CMK (cell line): Measurements from ENCODE around the gene RAB10.
"Not testable (repeated sequence)": the region's sequence is repeated elsewhere in the genome, so short reads cannot be mapped to it uniquely, and the experiment has no call there.

Experiments
- DNase-seq: peaks from one replicate; pipeline ENCODE4 v3.0.0-alpha.2; 2010; ENCODE audit warnings: low read depth

Gene RAB10

DNA sequence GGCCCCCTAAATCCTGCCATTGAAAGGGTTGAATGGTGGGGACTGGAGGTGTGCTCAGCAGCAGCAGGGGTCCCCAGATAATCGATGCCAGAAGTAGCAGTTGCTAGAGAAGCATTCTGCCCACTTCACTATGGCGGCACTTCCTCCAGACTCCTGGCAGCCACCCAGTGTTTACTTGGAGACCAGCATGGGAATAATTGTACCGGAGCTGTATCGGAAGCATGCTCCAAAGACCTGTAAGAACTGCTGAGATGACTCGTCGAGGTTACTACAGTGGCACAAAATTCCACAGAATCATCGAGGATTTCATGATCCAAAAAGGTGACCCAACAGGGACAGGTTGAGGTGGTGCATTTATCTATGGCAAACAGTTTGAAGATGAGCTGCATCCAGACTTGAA, 128.0 kb downstream of the RAB10 start:
- DNase-seq: no peak

DNA sequence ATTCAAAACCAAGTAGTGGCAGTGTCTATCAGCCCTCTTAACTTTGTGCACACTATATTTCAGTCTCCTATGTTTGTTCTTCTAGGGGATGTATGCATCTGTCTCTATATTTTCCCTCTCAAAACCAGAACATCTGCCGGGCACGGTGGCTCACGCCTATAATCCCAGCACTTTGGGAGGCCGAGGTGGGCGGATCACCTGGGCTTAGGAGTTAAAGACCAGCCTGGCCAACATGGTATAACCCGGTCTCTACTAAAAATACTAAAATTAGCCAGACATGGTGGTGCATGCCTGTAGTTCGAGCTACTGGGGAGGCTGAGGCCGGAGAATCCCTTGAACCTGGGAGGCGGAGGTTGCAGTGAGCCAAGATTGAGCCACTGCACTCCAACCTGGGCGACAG, 129.1 kb downstream of the RAB10 start:
- DNase-seq: no peak

DNA sequence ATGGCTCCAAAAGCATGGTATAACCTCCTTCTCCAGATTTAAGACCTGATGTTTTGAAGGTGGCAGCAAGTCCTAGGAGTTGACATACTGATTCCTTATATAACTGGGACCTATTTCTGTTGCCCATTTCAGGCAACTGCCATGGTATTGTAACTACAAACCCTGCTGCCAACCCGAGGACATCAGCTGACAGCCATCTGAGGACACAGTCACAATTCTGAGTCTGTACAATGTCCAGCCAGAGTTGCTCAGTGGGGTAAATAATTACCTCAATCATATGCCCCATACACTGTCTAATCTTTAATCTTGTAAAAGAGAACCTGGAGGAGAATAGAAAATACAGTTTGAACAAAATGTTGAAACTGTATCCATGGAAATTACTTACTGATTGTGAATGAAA, 130.3 kb downstream of the RAB10 start:
- DNase-seq: no peak

DNA sequence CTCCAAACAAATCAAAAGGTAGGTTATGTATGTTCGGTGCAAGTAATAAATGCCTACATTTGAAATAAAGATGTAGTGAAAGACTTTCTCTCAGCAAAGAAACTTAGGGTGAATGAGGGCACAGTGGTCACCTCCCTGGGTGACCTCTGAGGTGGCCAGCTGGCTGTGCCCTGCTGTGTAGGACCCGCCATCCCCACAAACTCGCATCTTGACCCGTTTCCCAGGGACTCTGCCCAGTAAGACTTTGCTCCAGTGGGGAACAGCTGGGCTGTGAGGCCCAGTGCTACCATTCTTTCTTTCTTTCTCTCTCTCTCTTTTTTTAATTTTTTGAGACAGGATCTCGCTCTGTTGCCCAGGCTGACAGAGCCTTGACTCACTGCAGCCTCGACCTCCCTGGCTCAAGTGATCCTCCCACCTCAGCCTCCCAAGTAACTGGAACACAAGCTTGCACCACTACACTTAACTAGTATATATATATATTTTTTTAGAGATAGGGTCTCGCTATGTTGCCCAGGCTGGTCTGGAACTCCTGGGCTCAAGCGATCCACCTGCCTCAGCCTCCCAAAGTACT, 130.8 kb downstream of the RAB10 start:
- DNase-seq: no peak

DNA sequence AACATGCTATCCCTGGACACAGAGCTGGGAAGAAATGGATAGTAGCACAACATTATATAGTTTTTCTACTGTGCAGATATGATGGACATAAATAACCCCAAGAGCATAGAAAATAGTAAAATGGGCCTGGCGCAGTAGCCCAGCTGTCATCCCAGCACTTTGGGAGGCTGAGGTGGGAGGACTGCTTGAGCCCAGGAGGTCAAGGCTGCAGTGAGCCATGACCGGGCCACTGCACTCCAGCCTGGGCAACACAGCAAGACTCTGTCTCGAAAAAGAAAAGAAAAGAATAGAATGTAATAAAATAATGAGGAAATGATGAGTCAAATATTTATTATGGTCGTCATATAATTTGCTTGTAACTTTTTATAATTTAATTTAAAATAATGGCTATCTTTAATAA, 131.5 kb downstream of the RAB10 start:
- no peak for DNase-seq

DNA sequence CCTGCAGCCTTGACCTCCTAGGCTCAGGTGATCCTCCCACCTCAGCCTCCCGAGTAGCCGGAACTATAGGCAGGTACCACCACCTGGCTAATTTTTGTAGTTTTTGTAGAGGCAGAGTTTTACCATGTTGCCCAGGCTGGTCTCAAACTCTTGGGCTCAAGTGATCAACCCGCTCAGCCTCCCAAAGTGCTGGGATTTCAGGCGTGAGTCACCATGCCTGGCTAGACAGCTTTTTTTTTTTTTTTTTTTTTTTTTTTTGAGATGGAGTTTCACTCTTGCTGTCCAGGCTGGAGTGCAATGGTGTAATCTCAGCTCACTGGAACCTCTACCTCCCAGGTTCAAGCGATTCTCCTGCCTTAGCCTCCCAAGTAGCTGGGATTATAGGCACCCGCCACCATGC, 132.7 kb downstream of the RAB10 start:
- not testable (repeated sequence) for DNase-seq

DNA sequence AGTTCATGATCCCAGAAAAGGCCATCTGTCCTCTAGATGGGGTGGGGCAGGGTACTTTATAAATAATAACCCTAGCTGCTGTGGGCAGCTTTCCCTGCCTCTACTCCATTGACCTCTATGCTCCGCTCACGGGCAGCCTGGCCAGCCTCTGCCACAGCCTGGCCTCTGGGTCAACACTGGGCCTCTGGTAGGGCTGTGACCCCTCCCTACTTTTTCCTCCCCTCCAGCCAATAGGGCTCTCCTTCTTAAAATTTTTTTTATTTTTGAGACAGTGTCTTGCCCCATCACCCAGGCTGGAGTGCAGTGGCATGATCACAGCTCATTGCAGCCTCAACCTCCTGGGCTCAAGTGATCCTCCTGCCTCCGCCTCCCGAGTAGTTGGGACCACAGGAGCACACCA, 134.9 kb downstream of the RAB10 start:
- no peak for DNase-seq

DNA sequence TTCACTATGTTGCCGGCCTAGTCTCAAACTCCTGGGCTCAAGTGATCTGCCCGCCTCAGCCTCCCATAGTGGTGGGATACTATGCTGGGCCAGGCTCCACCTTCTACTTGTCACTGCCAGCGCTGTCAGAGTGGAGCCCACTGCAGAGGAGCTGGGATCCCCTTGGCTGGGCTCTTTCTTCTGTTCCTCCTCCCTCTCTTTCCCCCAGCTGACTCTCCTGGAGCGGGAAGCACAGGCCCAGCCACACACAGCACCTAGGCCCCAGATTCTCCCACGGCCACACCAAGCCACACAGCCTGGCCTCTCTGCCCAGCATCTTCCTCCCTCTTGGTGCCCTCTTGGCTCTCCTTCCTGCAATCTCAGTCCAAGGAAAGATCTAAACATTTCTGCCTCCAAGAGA, 135.3 kb downstream of the RAB10 start:
- DNase-seq: no peak

DNA sequence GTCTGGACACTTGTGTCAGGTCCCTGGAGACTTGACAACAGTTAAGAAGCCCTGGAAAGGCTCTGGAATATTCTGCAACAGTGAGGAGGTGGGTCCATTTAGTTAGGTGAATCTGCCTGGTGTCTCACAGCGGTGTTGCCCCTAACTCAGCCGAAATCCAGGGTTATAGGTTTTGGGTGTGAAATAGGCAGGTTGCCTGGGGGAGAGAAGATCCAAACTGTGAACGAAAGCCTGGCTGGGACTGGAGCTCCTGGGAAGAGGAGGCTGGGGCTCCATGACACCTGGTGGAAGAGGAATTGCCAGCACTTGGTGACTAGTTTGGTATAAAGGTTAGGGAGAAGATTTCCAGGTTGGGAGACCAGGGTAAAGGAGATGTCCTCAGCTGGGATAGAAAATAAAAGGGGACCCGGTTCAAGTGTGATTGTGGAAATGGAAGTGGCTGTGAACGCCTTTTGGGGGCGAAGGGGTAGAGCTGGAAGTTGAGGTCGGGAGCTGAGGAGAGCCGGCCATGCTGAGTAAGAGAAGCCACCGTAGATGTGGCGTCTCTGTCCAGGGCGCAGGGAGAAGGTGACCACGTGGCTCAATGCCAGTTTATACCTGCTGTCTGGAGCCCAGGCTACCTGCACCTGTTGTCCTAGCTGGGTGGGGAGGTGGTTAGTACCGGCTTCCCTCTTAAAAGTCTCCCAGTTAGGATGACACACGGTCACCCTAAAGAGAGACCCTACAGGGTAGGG, 136.0 kb downstream of the RAB10 start:
- DNase-seq: no peak

DNA sequence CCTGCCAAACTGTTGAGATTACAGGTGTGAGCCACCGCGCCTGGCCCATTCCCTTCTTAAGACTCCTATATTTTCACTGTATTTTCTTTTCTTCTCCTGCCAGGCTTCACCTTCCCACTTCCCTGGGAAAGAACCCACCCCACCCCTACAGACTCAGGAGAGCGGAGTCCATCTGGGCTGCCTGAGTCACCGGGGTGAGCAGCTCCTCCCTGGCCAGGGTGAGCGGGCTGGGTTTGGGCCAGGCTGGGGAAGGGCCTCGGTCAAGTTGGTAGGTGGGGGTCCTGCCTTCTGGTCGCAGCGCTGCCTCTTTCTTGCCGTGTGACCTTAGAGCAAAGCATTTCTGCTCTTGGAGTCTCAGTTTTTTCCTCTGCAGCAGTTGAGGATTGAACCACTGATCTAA, 136.9 kb downstream of the RAB10 start:
- no peak for DNase-seq

DNA sequence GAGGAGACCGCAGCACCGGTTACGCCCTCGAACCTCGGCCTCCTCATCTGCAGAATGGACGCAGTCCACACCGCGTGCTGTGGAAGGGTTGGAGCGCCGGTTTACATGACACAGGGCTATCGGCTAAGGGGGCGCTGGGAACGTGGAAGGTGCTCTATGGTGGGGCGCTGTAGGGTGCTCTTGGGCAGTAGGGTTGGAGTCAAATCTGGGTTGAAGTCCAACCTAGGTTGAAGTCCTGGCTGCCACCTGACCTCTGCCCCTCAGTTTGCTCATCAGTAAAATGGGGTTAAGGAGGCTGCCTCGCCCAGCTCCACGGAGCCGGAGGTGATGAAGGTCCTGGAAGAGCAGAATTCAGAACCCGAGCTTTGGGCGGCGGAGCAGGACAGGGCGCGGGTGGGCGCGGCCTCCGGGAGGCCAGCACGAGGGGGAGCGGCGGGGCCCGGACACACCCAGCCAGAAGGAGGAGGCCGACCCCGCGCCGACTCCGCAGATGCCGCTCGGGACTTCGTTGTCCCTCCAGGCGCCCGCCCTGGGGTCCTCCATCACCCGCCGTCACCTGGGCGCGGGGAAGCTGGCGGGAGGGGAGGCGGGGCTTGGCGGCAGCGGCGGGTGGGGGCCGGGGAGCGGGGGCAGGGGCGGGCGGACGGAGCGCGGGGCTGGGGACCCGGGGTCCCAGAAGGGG, 138.4 kb downstream of the RAB10 start:
- no peak for DNase-seq

DNA sequence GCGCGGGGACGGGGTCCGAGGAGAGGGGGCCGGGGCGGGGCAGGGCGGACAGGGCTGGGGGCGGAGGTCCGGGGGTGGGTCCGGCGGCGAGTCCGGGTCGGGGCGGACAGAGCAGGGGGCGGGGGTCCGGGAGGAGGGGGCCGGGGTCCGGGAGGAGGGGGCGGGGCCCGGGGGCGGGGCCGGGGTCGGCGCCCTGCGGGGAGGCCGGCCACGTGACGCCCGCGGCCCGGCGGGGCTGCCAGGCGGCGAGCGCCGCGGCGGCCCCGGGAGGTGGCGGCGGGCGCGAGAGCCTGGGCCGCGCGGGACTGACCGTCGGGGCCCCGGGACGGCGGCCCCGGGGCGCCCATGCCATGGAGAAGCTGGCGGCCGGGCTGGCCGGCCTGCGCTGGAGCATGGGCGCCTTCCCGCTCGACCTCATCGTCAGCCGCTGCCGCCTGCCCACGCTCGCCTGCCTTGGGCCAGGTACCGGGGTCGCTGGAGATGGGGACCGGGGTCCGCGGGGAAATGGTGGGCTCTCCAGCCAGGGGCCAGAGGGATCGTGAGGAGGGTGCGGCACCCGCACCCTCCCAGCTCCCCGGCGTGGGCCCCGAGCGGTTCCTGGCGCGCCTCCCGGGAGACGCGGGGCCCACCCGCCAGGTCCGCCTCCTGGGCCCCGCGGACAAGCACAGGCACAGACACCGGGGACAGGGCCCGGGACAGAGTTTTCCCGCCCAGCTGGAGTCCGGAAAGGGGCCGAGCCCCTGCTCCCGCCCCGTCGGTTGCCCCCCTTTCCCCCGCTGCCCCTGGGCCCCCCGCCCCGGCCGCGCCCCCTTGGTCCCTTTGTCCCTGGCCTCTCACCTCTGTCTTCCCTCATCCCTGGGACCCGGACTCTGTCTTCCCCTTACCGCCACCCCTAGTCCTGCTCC, 139.2 kb downstream of the RAB10 start, which contains the start of gene GAREM2:
Gene GAREM2 (plus strand): TSS at position 218 of the 905 bp plus-strand sequence. CDS start 133 bp downstream, at position 351.
- no peak for DNase-seq

DNA sequence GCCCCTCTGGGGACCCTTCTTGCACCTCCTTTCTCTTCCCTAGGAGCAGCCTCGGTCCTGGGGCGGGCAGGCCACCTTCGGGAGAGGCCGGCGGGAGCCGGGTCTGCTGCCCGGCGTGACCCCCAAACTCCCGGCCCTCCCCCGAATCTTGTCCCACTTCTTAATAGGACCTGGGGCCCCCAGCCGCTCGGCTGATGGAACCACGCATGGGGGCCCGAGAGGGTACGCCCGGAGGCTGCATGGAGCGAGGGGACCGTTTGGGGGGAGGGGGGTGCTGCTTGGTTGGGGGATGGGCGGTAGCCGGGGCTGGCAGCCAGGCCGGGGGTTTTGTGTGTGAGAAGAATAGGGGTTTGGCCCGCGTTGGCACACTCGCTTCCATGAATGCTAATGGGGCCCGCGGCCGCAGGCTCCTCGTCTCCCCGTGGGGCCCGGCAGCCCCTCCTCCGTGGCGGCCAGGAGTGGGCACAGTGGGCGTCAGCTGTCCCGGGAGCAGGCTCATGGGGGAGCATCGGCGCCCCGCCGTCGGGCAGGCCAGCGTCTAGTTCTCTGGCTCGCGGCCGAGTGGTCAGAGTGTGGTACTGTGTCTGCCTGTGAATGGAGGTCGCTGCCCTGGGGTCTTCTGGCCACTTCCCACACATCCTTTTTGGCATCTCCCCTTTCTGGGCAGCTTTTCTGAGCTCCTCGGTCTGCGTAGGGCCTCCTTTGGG, 140.0 kb downstream of the RAB10 start:
- no peak for DNase-seq

DNA sequence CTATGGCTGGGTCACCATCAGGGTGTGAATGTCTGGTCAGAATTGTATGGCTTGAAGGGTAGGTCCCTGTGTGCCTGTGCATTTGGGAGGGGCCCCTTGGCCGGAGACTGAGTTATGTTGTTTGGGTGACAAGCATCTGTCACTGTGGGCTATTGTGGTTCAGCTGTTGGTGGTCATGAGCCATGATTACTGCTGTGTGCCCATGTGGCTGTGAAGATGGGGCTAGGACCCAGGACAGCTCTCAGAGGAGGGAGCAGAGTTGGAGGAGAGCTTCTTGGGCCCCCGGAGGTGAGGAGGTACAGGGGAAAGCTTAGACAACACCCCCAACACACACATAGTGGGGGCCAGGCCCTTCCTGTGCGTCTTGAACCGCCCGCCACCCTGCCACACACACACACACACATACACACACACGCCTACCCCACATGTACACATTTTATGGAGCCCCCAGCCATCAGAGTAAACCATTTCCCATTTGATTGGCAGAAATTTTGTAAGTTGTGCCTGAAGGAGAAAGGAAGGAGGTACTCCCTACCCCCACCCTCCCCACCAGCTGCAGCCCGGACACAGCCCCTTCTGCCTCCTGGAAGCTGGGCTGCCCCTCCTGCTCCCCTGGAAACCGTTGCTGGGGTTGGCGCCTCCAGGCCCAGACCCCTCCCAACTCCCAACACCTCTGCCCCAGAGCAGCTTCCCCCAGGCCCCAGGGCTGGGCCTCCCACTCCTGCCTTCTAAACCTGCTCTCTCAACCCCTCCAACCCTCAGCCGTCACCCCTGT, 141.0 kb downstream of the RAB10 start:
- DNase-seq: no peak

DNA sequence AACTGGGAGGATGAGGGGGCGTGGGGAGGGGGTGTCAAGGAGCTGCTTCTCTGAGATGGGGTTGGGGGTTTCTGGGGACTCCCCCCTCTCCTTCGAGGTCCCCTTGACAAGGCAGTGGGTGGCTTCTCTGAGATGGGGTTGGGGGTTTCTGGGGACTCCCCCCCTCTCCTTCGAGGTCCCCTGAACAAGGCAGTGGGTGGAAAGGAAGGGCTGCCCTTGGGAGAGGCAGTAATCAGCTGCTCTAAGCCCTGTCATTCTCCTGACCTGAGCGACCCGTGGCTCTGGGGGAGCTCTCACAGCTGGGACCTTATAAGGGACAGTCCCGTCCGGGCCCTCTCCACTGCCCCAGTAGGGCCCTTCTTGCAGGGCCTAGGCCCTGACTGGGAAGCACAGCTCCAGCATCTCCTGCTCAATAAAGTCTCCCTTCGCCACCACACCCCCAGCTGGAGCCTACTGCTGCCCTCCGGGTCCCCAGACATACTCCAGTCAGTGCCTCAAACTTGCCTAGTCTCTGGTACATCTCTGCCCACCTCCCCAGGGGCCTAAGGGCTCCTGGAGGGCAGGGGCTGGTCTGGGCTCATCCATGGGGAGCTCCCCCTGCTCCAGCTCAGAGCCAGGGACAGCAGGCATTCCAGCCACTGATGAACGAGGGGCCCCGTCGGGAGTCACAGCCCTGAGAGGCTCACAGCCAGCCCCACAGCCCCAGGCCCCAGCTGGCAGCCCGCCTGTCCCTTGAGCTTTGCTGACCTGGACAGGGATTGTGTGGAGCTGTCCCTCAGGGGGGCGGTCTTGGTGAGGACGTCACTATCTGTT, 141.8 kb downstream of the RAB10 start:
- no peak for DNase-seq

DNA sequence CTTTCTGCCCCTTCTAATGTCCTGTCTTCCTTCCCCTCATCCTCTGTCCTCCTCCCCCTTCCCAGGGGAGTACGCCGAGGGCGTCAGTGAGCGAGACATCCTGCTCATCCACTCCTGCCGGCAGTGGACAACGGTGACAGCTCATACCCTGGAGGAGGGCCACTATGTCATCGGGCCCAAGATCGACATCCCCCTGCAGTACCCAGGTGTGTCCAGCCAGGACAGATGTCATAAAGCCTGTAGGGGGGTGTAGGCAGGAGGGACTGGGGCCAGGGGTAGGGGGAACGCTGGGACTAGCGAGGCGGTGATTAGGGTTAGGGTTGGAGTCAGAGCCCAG, 142.4 kb downstream of the RAB10 start:
- no peak for DNase-seq

DNA sequence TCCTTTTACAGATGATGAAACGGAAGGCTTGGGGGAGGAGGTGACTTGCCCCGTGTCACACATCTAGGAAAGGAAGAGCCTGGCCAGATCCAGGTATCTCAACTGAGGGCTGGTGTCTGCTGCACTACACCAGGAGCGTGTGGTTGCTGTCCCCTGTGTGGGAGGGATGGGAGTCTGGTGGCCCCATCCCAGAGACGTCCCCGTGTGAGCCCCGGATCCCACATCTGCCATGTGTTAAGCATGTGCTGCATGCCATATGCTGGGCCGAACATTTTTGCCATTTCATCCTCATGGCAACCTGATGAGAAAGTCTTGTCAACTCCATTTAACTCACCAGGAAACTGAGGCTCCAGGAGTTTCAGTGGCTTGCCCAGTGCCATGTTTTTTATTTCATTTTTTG, 143.2 kb downstream of the RAB10 start:
- DNase-seq: no peak

DNA sequence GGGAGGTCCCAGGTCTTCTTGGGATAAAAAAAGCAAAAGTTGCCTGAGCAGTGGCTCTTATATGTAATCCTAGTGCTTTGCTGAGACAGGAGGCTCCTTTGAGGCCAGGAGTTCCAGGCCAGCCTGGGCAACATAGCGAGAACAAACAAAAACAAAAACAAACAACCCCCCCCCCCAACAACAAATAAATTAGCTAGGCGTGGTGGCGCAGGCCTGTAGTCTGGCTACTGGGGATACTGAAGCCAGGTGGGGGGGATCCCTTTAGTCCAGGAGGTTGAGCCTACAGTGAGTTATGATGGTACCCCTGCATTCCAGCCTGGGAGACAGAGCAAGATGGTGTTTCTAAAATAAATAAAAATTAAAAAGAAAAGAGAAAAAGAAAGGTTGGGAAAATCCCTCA, 144.4 kb downstream of the RAB10 start:
- no peak for DNase-seq

DNA sequence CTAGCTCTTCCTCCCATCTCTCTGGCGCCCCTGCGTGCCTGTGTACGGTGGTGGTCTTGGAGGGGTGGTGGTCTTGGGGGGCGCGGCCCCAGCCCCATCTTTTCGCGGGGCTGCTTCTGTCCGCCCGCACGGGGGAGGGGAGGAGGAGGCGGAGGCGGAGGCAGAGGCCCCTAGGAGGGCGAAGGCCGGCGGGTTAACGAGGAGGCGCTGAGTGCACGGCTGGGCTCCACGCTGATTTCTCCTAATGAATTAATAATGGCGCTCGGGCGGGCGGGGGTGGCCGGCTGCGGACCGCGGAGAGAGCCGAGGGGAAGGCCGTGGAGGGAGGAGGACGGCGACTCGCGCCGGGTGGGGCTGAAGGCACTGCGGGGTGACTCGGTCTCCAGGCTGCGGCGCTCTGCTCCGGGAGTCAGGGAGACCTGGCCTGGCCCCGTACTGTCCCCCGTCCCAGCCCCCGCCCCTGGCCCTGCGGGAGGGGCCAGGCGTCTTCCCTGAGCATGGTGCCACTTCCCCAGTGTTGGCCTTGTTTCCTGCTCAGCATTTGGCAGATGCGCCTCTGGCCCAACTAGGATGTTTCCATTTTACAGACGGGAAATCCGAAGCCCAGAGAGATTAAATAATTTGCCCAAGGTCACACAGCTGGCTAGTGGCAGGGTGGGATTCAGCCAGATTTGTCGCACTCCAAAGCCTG, 145.0 kb downstream of the RAB10 start:
- no peak for DNase-seq
